Natural killer cell (primary cell): Measurements from ENCODE around the gene RFX4. TPM values are rescaled to one million over a fixed set of nuclear protein-coding genes. Genes with fewer than 3 reads are reported as not detected.

Experiments
- ATAC-seq, 3 donors: fragments of 150-1000 bp in 2 of 3; fragments of 200-7000 bp in 1 of 3; cut with Tn5 transposase; 1 replicate in 1 of 3; 2 replicates in 2 of 3; pipeline ENCODE4 v1.10.0; 2021; ENCODE audit warnings: mild to moderate bottlenecking in 2 of 3, moderate library complexity in 2 of 3
- DNase-seq, 2 donors: peaks; one replicate each; pipeline versions ENCODE4 v3.0.0 to v3.0.0-alpha.2; 2013 to 2021; ENCODE audit warnings: mixed read lengths in 1 of 2
- H3K27ac ChIP-seq: one replicate; pipeline ENCODE4 v1.5.1; 2013; ENCODE audit warnings: mild to moderate bottlenecking, low read length
- H3K27me3 ChIP-seq: one replicate; pipeline ENCODE4 v1.6.1; 2013; ENCODE audit warnings: low read length; ENCODE audit not compliant: control insufficient read depth, insufficient read depth
- H3K36me3 ChIP-seq: one replicate; pipeline ENCODE4 v1.6.1; 2013; ENCODE audit warnings: low read length; ENCODE audit not compliant: control insufficient read depth, insufficient read depth
- H3K4me1 ChIP-seq: one replicate; pipeline ENCODE4 v1.6.1; 2013; ENCODE audit warnings: low read length; ENCODE audit not compliant: control insufficient read depth, insufficient read depth
- H3K4me3 ChIP-seq: one replicate; pipeline ENCODE4 v1.5.1; 2013; ENCODE audit warnings: low read length
- H3K9me3 ChIP-seq: one replicate; pipeline ENCODE4 v1.6.1; 2013; ENCODE audit warnings: low read length; ENCODE audit not compliant: control insufficient read depth, insufficient read depth
- H3K27ac Mint-ChIP-seq, 2 donors: one replicate each; pipeline ENCODE4 v1.8.0; 2022; ENCODE audit warnings: mild to moderate bottlenecking in 2 of 2, mixed read lengths in 2 of 2, moderate library complexity in 1 of 2
- H3K27me3 Mint-ChIP-seq, 2 donors: one replicate each; pipeline ENCODE4 v1.8.0; 2022; ENCODE audit warnings: low read depth in 2 of 2, mixed read lengths in 2 of 2
- H3K36me3 Mint-ChIP-seq: one replicate; pipeline ENCODE4 v1.8.0; 2022; ENCODE audit warnings: mixed read lengths
- H3K4me1 Mint-ChIP-seq, 2 donors: one replicate each; pipeline ENCODE4 v1.8.0; 2022; ENCODE audit warnings: mixed read lengths in 2 of 2
- H3K4me3 Mint-ChIP-seq: one replicate; pipeline ENCODE4 v1.8.0; 2022; ENCODE audit warnings: mild to moderate bottlenecking, moderate library complexity, mixed read lengths
- H3K9me3 Mint-ChIP-seq, 2 donors: one replicate each; pipeline ENCODE4 v1.8.0; 2022; ENCODE audit warnings: mixed read lengths in 2 of 2
- WGBS: methylation state at CpG from one replicate; pipeline ENCODE4 v1.1.7; 2013; ENCODE audit warnings: missing lambda C conversion rate; ENCODE audit not compliant: insufficient coverage; 5-methylcytosine and 5-hydroxymethylcytosine counted together
- intact Hi-C: fragments of 100-400 bp; cut with micrococcal nuclease; formaldehyde crosslinking; loops from one replicate; pipeline ENCODE4 v1.14.2; 2022
- total RNA-seq, 4 donors: library from RNA; stranded (reverse); fragments of 120-200 nt in 1 of 4; gene quantifications; one replicate each; pipeline versions ENCODE4 v1.2.3 to v1.2.4, GENCODE V29; 2013 to 2022
- TF ChIP-seq, protein P1 (sequence below): fragments of 200-600 bp; IDR thresholded peaks from one replicate; pipeline ENCODE4 v1.8.0; 2022; ENCODE audit warnings: antibody characterized with exemption

The RFX4 gene
- total RNA-seq, 3 donors from 2014 or later (not counting 1 experiment from before 2014, with no cell fraction given): not detected

DNA sequence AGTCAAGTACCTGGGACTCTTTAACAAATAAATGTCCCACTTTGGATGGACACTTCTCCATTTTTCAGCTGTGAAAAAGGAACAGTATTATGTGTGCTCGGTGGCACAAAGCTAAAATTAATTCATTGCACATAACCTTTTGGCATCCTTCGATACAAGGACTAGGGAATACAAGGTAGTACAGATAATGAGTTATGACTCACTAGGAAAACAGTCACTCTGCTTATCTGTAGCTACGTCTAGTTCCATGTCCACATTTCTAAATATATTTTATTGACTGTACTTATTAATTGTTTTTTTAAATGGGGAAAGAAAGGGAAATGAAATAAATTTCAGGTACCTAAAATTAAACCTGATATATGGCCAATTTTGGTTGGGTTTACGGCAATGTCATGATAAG lies 156.5 kb downstream of the RFX4 start:
- H3K4me1 Mint-ChIP-seq: no peaks in the 10 kb centered on the region
- TF ChIP-seq, protein P1, sequence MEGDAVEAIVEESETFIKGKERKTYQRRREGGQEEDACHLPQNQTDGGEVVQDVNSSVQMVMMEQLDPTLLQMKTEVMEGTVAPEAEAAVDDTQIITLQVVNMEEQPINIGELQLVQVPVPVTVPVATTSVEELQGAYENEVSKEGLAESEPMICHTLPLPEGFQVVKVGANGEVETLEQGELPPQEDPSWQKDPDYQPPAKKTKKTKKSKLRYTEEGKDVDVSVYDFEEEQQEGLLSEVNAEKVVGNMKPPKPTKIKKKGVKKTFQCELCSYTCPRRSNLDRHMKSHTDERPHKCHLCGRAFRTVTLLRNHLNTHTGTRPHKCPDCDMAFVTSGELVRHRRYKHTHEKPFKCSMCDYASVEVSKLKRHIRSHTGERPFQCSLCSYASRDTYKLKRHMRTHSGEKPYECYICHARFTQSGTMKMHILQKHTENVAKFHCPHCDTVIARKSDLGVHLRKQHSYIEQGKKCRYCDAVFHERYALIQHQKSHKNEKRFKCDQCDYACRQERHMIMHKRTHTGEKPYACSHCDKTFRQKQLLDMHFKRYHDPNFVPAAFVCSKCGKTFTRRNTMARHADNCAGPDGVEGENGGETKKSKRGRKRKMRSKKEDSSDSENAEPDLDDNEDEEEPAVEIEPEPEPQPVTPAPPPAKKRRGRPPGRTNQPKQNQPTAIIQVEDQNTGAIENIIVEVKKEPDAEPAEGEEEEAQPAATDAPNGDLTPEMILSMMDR: no peak

DNA sequence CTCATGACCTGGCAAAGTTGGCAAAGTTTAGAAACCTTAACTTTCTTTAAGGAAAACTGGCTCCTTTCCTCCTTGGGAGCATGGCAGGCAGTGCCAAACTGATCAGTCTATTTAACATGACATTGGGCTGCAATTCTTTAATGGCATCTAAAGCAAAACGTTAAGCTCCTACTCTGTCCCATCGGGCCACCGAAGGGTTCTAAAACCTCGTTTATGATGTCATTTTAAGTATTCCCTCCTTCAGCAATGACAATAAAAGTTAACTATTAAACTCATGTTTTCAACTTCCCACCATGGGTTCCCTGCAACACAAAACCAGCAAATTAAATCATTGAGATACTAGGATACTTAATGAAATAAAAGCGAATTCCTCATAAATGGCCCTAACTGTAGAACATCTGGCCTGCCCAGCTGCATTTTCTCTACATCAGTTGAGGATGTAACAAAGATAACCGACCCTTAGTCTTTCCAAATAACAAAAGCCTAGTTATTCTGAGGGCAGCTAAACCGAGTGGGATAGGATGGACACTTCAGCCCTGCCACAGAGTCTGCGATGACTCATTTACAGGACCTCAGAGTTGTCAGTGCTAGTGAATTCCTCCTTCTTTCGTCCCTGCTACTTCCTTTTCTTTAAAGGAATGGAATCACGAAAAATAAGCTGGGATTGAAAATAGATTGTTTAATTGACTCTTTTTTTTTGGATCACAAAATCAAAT lies 157.2 kb downstream of the RFX4 start:
- Mint-ChIP-seq H3K4me3 (no peak overlapping the region), H3K4me1 (no peaks in the 10 kb centered on the region), H3K36me3 (no peaks in the 10 kb centered on the region), H3K9me3 (no peaks in the 10 kb centered on the region), H3K27ac (no peak overlapping the region), H3K27me3 (peaks cover 12 to 51% of the 10 kb centered on the region in 2 donors)
- Histone ChIP-seq H3K9me3 (no peaks in the 10 kb centered on the region), H3K4me1 (no peaks in the 10 kb centered on the region), H3K36me3 (no peaks in the 10 kb centered on the region), H3K27ac (no peak overlapping the region), H3K4me3 (no peak overlapping the region), H3K27me3 (no peaks in the 10 kb centered on the region)
- DNase-seq (no peak), ATAC-seq (no peak)
- 82% methylated on average over 9 of the region's 10 CpGs for WGBS
- TF ChIP-seq, protein P1: no peak
- intact Hi-C loops: no loop called here

More for the DNA sequence above, 156.5 kb downstream of the RFX4 start:
- Mint-ChIP-seq H3K27me3 (peaks cover 12 to 45% of the 10 kb centered on the region in 2 donors), H3K9me3 (no peaks in the 10 kb centered on the region), H3K4me3 (no peak overlapping the region), H3K27ac (no peak overlapping the region), H3K36me3 (no peaks in the 10 kb centered on the region)
- ATAC-seq (no peak), DNase-seq (no peak)
- WGBS: 94% methylated on average over 3 of the region's 4 CpGs
- Histone ChIP-seq H3K36me3 (no peaks in the 10 kb centered on the region), H3K4me3 (no peak overlapping the region), H3K4me1 (no peaks in the 10 kb centered on the region), H3K9me3 (no peaks in the 10 kb centered on the region), H3K27me3 (no peaks in the 10 kb centered on the region), H3K27ac (no peak overlapping the region)
- intact Hi-C loops: no loop called here

GRCh38 chr12:106740818-106741217 lies 158.0 kb downstream of the RFX4 start:
- Histone ChIP-seq H3K27ac (no peak overlapping the region), H3K4me1 (no peaks in the 10 kb centered on the region), H3K27me3 (no peaks in the 10 kb centered on the region), H3K36me3 (no peaks in the 10 kb centered on the region), H3K4me3 (no peak overlapping the region), H3K9me3 (no peaks in the 10 kb centered on the region)
- WGBS: 67% methylated on average over 5 of the region's 5 CpGs
- Mint-ChIP-seq H3K27ac (no peak overlapping the region), H3K4me3 (no peak overlapping the region), H3K36me3 (no peaks in the 10 kb centered on the region), H3K9me3 (no peaks in the 10 kb centered on the region), H3K27me3 (peaks cover 12 to 56% of the 10 kb centered on the region in 2 donors), H3K4me1 (no peaks in the 10 kb centered on the region)
- no peak for DNase-seq
- no peak for ATAC-seq
- TF ChIP-seq, protein P1: no peak
- intact Hi-C loops: no loop called here

- H3K4me1 ChIP-seq: no peaks in the 10 kb centered on the region
- Mint-ChIP-seq H3K4me3 (no peak overlapping the region), H3K9me3 (no peaks in the 10 kb centered on the region), H3K27ac (no peak overlapping the region), H3K4me1 (no peaks in the 10 kb centered on the region), H3K36me3 (no peaks in the 10 kb centered on the region), H3K27me3 (peaks cover 12 to 54% of the 10 kb centered on the region in 2 donors)
- intact Hi-C loops: no loop called here
- no peaks in the 10 kb centered on the region for H3K27me3 ChIP-seq
- no peak for DNase-seq
- no peak overlapping the region for H3K4me3 ChIP-seq
- H3K36me3 ChIP-seq: no peaks in the 10 kb centered on the region
- WGBS: 43% methylated on average over 1 of the region's 2 CpGs
- TF ChIP-seq, protein P1: no peak
- no peak for ATAC-seq
- no peak overlapping the region for H3K27ac ChIP-seq
- no peaks in the 10 kb centered on the region for H3K9me3 ChIP-seq
These were observed 158.4 kb downstream of the RFX4 start for GRCh38 chr12:106741247-106741646.
